Neutrophil (primary cell): ENCODE data around the gene TBC1D22A.

Source experiments
- H3K27ac ChIP-seq: fragments of 200-600 bp; sonication (generic); 2 replicates; pipeline ENCODE4 v1.5.1; 2016; ENCODE audit warnings: mild to moderate bottlenecking, moderate library complexity
- H3K27me3 ChIP-seq: fragments of 200-600 bp; sonication (generic); 2 replicates; pipeline ENCODE4 v1.6.0; 2016; ENCODE audit warnings: mild to moderate bottlenecking
- H3K36me3 ChIP-seq: fragments of 200-600 bp; sonication (generic); 2 replicates; pipeline ENCODE4 v1.5.1; 2017
- H3K4me1 ChIP-seq, 2 experiments: fragments of 200-600 bp in 1 of 2; sonication (generic) in 1 of 2; 1 replicate in 1 of 2; 2 replicates in 1 of 2; pipeline versions ENCODE4 v1.5.1 to v1.6.1; 2013 to 2016; ENCODE audit warnings: low read depth in 1 of 2, low read length in 1 of 2, mild to moderate bottlenecking in 1 of 2, moderate library complexity in 1 of 2; ENCODE audit not compliant: control insufficient read depth in 1 of 2, insufficient read depth in 1 of 2
- H3K4me3 ChIP-seq, 2 experiments: fragments of 200-600 bp in 1 of 2; sonication (generic) in 1 of 2; 1 replicate in 1 of 2; 2 replicates in 1 of 2; pipeline ENCODE4 v1.5.1; 2013 to 2016; ENCODE audit warnings: low read depth in 1 of 2, low read length in 1 of 2, mild to moderate bottlenecking in 1 of 2, moderate library complexity in 1 of 2
- H3K9me3 ChIP-seq: fragments of 200-600 bp; sonication (generic); 2 replicates; pipeline ENCODE4 v1.5.1; 2016
- CTCF ChIP-seq: fragments of 200-600 bp; sonication (generic); IDR thresholded peaks from 2 replicates; pipeline ENCODE4 v1.5.1; 2016; ENCODE audit warnings: antibody characterized with exemption

Gene TBC1D22A

GRCh38 chr22:47019012-47019790 is 256.8 kb downstream of the TBC1D22A start:
- Histone ChIP-seq H3K4me1 (no peaks in the 10 kb centered on the region), H3K9me3 (no peaks in the 10 kb centered on the region), H3K4me3 (no peak overlapping the region), H3K36me3 (peaks cover 8% of the 10 kb centered on the region), H3K27me3 (no peaks in the 10 kb centered on the region), H3K27ac (no peak overlapping the region)
- TF ChIP-seq CTCF: no peak

- H3K9me3 ChIP-seq: no peaks in the 10 kb centered on the region
- TF ChIP-seq CTCF: no peak
- peaks cover 8% of the 10 kb centered on the region for H3K36me3 ChIP-seq
- no peaks in the 10 kb centered on the region for H3K4me1 ChIP-seq
- H3K4me3 ChIP-seq: no peak overlapping the region
- H3K27me3 ChIP-seq: no peaks in the 10 kb centered on the region
- H3K27ac ChIP-seq: no peak overlapping the region
Observed at GRCh38 chr22:47020166-47020565, 257.7 kb downstream of the TBC1D22A start.

- Histone ChIP-seq H3K4me3 (no peak overlapping the region), H3K36me3 (peaks cover 6% of the 10 kb centered on the region), H3K27me3 (no peaks in the 10 kb centered on the region), H3K4me1 (no peaks in the 10 kb centered on the region), H3K9me3 (no peaks in the 10 kb centered on the region), H3K27ac (no peak overlapping the region)
- no peak for TF ChIP-seq CTCF
Observed at GRCh38 chr22:47021371-47022074, 259.1 kb downstream of the TBC1D22A start.

GRCh38 chr22:47022075-47022473 is 259.6 kb downstream of the TBC1D22A start:
- no peak for TF ChIP-seq CTCF
- H3K27ac ChIP-seq: no peak overlapping the region

GRCh38 chr22:47022475-47022874 is 260.0 kb downstream of the TBC1D22A start:
- H3K27ac ChIP-seq: no peak overlapping the region
- H3K4me1 ChIP-seq: no peaks in the 10 kb centered on the region
- no peaks in the 10 kb centered on the region for H3K9me3 ChIP-seq
- no peak overlapping the region for H3K4me3 ChIP-seq
- H3K27me3 ChIP-seq: no peaks in the 10 kb centered on the region
- peaks cover 4% of the 10 kb centered on the region for H3K36me3 ChIP-seq
- no peak for TF ChIP-seq CTCF

More at GRCh38 chr22:47022075-47022473, 259.6 kb downstream of the TBC1D22A start:
- no peaks in the 10 kb centered on the region for H3K4me1 ChIP-seq
- no peaks in the 10 kb centered on the region for H3K27me3 ChIP-seq
- no peak overlapping the region for H3K4me3 ChIP-seq
- peaks cover 4% of the 10 kb centered on the region for H3K36me3 ChIP-seq
- H3K9me3 ChIP-seq: no peaks in the 10 kb centered on the region
